Measurements from ENCODE around the gene CTSF.
A peak's percentile ranks its signal among the peaks of the same experiment; 100 is the strongest.
"Not testable (repeated sequence)": the region's sequence is repeated elsewhere in the genome, so short reads cannot be mapped to it uniquely, and the experiment has no call there.

CTSF gene

GRCh38 chr11:66557733-66558326, 10.6 kb downstream of the CTSF start:
- no peak for DNase-seq

GRCh38 chr11:66556086-66556485, 12.3 kb downstream of the CTSF start:
- DNase-seq: no peak

- no peak for DNase-seq
Observed at GRCh38 chr11:66555416-66555815, 13.0 kb downstream of the CTSF start.

- DNase-seq: no peak
Observed at GRCh38 chr11:66554602-66555001, 13.8 kb downstream of the CTSF start.

- no peak for DNase-seq
Observed at GRCh38 chr11:66550887-66551286, 17.5 kb downstream of the CTSF start.

- no peak for DNase-seq
Observed at GRCh38 chr11:66549696-66550095, 18.7 kb downstream of the CTSF start.

GRCh38 chr11:66548774-66549630, 19.4 kb downstream of the CTSF start:
- DNase-seq: no peak

- DNase-seq: no peak
Observed at GRCh38 chr11:66548041-66548440, 20.4 kb downstream of the CTSF start.

GRCh38 chr11:66547662-66548009, 20.8 kb downstream of the CTSF start:
- no peak for DNase-seq

- DNase-seq: no peak
Observed at GRCh38 chr11:66546966-66547661, 21.3 kb downstream of the CTSF start.

GRCh38 chr11:66546368-66546965, 21.9 kb downstream of the CTSF start, which contains the start of gene ACTN3:
Gene ACTN3 (plus strand): TSS chr11:66546903. CDS start chr11:66546938, 35 bp downstream.
- DNase-seq: peak; percentile 20

- peak; percentile 98 for DNase-seq
Observed at GRCh38 chr11:66545701-66546367, 22.6 kb downstream of the CTSF start, which contains the start of gene ZDHHC24. Gene ZDHHC24 (minus strand): TSS chr11:66546048. CDS start chr11:66546003, 45 bp downstream.

- not testable (repeated sequence) for DNase-seq
Observed at GRCh38 chr11:66544952-66545351, 23.5 kb downstream of the CTSF start.

GRCh38 chr11:66543263-66544107, 24.9 kb downstream of the CTSF start:
- DNase-seq: peak; percentile 26

- peak; percentile 43 for DNase-seq
Observed at GRCh38 chr11:66542362-66542761, 26.0 kb downstream of the CTSF start.

- DNase-seq: no peak
Observed at GRCh38 chr11:66541892-66542291, 26.5 kb downstream of the CTSF start.

- DNase-seq: not testable (repeated sequence)
Observed at GRCh38 chr11:66540598-66540997, 27.8 kb downstream of the CTSF start.

- DNase-seq: no peak
Observed at GRCh38 chr11:66539870-66540213, 28.6 kb downstream of the CTSF start.

GRCh38 chr11:66539170-66539869, 29.1 kb downstream of the CTSF start:
- no peak for DNase-seq

- no peak for DNase-seq
Observed at GRCh38 chr11:66532784-66533183, 35.6 kb downstream of the CTSF start.

- DNase-seq: no peak
Observed at GRCh38 chr11:66531841-66532240, 36.6 kb downstream of the CTSF start.
